ENCODE measurements around the gene PHRF1. TPM values are rescaled to one million over a fixed set of nuclear protein-coding genes. Genes with fewer than 3 reads are reported as not detected.

Gene PHRF1
- total RNA-seq, 2 experiments from 2014 or later, result 46.0 to 47.4 TPM

GRCh38 chr11:554428-555226 is 21.6 kb upstream of the PHRF1 start:
- ChIA-PET CTCF (interaction anchor here (0.6 to 6.5 kb wide), 13 partner anchors 9 to 175 kb away, joined by 3 to 59 read pairs (median 4); partner anchors contain the start of gene PHRF1), POLR2A (interaction anchor here (0.9 to 1.5 kb wide), 3 partner anchors 9 to 21 kb away, joined by 4 to 5 read pairs (median 4); partner anchors contain the start of gene PHRF1)

GRCh38 chr11:555227-555779 is 21.0 kb upstream of the PHRF1 start:
- CTCF ChIA-PET, result interaction anchor here (0.8 to 6.5 kb wide), 11 partner anchors 13 to 173 kb away, joined by 3 to 59 read pairs (median 4); partner anchors contain the start of gene PHRF1
- POLR2A ChIA-PET, result interaction anchor here (0.9 to 1.5 kb wide), 3 partner anchors 9 to 21 kb away, joined by 4 to 5 read pairs (median 4); partner anchors contain the start of gene PHRF1

GRCh38 chr11:555780-556661 is 20.2 kb upstream of the PHRF1 start:
- ChIA-PET POLR2A (interaction anchor here (0.9 to 1.1 kb wide), 3 partner anchors 8 to 20 kb away, joined by 3 to 4 read pairs (median 3); no protein-coding TSS in a partner anchor), CTCF (interaction anchor here (0.5 to 6.5 kb wide), 9 partner anchors 11 to 168 kb away, joined by 3 to 59 read pairs (median 4); no protein-coding TSS in a partner anchor)

GRCh38 chr11:556662-557256 is 19.5 kb upstream of the PHRF1 start:
- CTCF ChIA-PET, result interaction anchor here (0.5 to 6.5 kb wide), 6 partner anchors 11 to 167 kb away, joined by 3 to 59 read pairs (median 4); no protein-coding TSS in a partner anchor
- POLR2A ChIA-PET, result interaction anchor here (1.1 kb wide), 2 partner anchors 12 to 21 kb away, joined by 3 read pairs; no protein-coding TSS in a partner anchor

GRCh38 chr11:557328-558132 is 18.7 kb upstream of the PHRF1 start:
- CTCF ChIA-PET, result interaction anchor here (6.5 kb wide), 1 partner anchor 166 kb away, joined by 59 read pairs; no protein-coding TSS in a partner anchor
- POLR2A ChIA-PET, result interaction anchor here (1.1 kb wide), 1 partner anchor 22 kb away, joined by 3 read pairs; no protein-coding TSS in a partner anchor

- CTCF ChIA-PET, result interaction anchor here (1.0 kb wide), 1 partner anchor 18 kb away, joined by 3 read pairs; the partner anchor contains the start of gene PHRF1
Measured at GRCh38 chr11:558503-558902, 17.8 kb upstream of the PHRF1 start.

GRCh38 chr11:559020-559620 is 17.1 kb upstream of the PHRF1 start:
- ChIA-PET CTCF (interaction anchor here (1.0 to 1.3 kb wide), 2 partner anchors 17 to 165 kb away, joined by 3 read pairs; partner anchors contain the start of gene PHRF1), POLR2A (no interaction called here)

More at GRCh38 chr11:558503-558902, 17.8 kb upstream of the PHRF1 start:
- POLR2A ChIA-PET, result no interaction called here

GRCh38 chr11:559712-560304 is 16.5 kb upstream of the PHRF1 start:
- POLR2A ChIA-PET, result no interaction called here
- CTCF ChIA-PET, result interaction anchor here (1.0 to 1.3 kb wide), 2 partner anchors 16 to 164 kb away, joined by 3 read pairs; partner anchors contain the start of gene PHRF1

- ChIA-PET CTCF (interaction anchor here (1.3 kb wide), 1 partner anchor 164 kb away, joined by 3 read pairs; no protein-coding TSS in a partner anchor), POLR2A (no interaction called here)
Measured at GRCh38 chr11:560305-561147, 15.7 kb upstream of the PHRF1 start, which contains the start of the genes LMNTD2 and RASSF7. TSS of gene LMNTD2 (minus strand) at chr11:560738. CDS start at chr11:560716, 22 bp downstream. TSS of gene RASSF7 (plus strand) at chr11:560970. CDS start at chr11:561769, 799 bp downstream.

GRCh38 chr11:561148-562003 is 14.9 kb upstream of the PHRF1 start:
- ChIA-PET POLR2A (no interaction called here), CTCF (interaction anchor here (1.0 kb wide), 1 partner anchor 166 kb away, joined by 3 read pairs; no protein-coding TSS in a partner anchor)

- POLR2A ChIA-PET, result no interaction called here
- CTCF ChIA-PET, result interaction anchor here (1.0 kb wide), 1 partner anchor 165 kb away, joined by 3 read pairs; no protein-coding TSS in a partner anchor
Measured at GRCh38 chr11:562046-562645, 14.1 kb upstream of the PHRF1 start.

GRCh38 chr11:563066-563811 is 13.0 kb upstream of the PHRF1 start:
- CTCF ChIA-PET, result interaction anchor here (1.3 to 1.4 kb wide), 2 partner anchors 9 to 12 kb away, joined by 3 to 4 read pairs; no protein-coding TSS in a partner anchor
- POLR2A ChIA-PET, result interaction anchor here (1.0 kb wide), 1 partner anchor 8 kb away, joined by 4 read pairs; no protein-coding TSS in a partner anchor

GRCh38 chr11:563812-564578 is 12.3 kb upstream of the PHRF1 start:
- ChIA-PET CTCF (interaction anchor here (0.7 to 1.4 kb wide), 4 partner anchors 9 to 230 kb away, joined by 3 to 4 read pairs (median 3); no protein-coding TSS in a partner anchor), POLR2A (interaction anchor here (1.0 kb wide), 1 partner anchor 9 kb away, joined by 4 read pairs; no protein-coding TSS in a partner anchor)

Data from activated CD8-positive, alpha-beta memory T cell treated with anti-CD3 and anti-CD28 coated beads for 36 hours (primary cell).